Lower lobe of right lung (tissue), 2 donors: ENCODE measurements around the gene GBP7. TPM values are rescaled to one million over a fixed set of nuclear protein-coding genes. Genes with fewer than 3 reads are reported as not detected.

Experiments
- ATAC-seq, 2 donors: fragments of 200-7000 bp; cut with Tn5 transposase; one replicate each; pipeline ENCODE4 v1.9.1; 2020 to 2022; ENCODE audit warnings: mild to moderate bottlenecking in 2 of 2, moderate library complexity in 2 of 2
- DNase-seq: peaks from one replicate; pipeline ENCODE4 v3.0.0-alpha.2; 2020
- H3K27ac ChIP-seq: fragments of 200-600 bp; one replicate; pipeline ENCODE4 v1.8.0; 2022
- H3K27me3 ChIP-seq: fragments of 200-600 bp; one replicate; pipeline ENCODE4 v1.8.0; 2022; ENCODE audit warnings: low read depth
- H3K36me3 ChIP-seq: fragments of 200-600 bp; one replicate; pipeline ENCODE4 v1.8.0; 2022; ENCODE audit warnings: mild to moderate bottlenecking
- H3K4me1 ChIP-seq: fragments of 200-600 bp; one replicate; pipeline ENCODE4 v1.8.0; 2022
- H3K4me3 ChIP-seq: fragments of 200-600 bp; one replicate; pipeline ENCODE4 v1.8.0; 2022; ENCODE audit warnings: mild to moderate bottlenecking
- H3K9me3 ChIP-seq: fragments of 200-600 bp; one replicate; pipeline ENCODE4 v1.8.0; 2022
- CTCF ChIP-seq: fragments of 200-600 bp; IDR thresholded peaks from one replicate; pipeline ENCODE4 v1.8.0; 2022; ENCODE audit warnings: antibody characterized with exemption, mild to moderate bottlenecking
- intact Hi-C: fragments of 100-400 bp; cut with DNase I; formaldehyde crosslinking; loops from one replicate; pipeline ENCODE4 v1.11.0; 2022
- total RNA-seq: library from RNA; stranded (reverse); fragmentation: NEBNext Ultra II Directional; extraction: Animal tissue kit (Norgen Biotek cat#: 25700); gene quantifications from one replicate; pipeline ENCODE4 v1.2.1, GENCODE V29; 2021
- donor health status: DM: no; HTN: yes; CAD: no; lungs with severe emphysema.

The GBP7 gene
- total RNA-seq, 1 donor from 2014 or later: not detected

GRCh38 chr1:89170170-89171066, 5.4 kb downstream of the GBP7 start:
- H3K27ac ChIP-seq: no peak overlapping the region
- intact Hi-C loops: no loop called here
- ATAC-seq: no peak

GRCh38 chr1:89169166-89169565, 6.6 kb downstream of the GBP7 start:
- H3K27ac ChIP-seq: no peak overlapping the region
- H3K27me3 ChIP-seq: no peaks in the 10 kb centered on the region
- no peak for TF ChIP-seq CTCF
- no peak overlapping the region for H3K4me3 ChIP-seq
- no peaks in the 10 kb centered on the region for H3K9me3 ChIP-seq
- ATAC-seq: no peak
- H3K36me3 ChIP-seq: no peaks in the 10 kb centered on the region
- intact Hi-C loops: no loop called here
- H3K4me1 ChIP-seq: no peaks in the 10 kb centered on the region
- no peak for DNase-seq

More at GRCh38 chr1:89170170-89171066, 5.4 kb downstream of the GBP7 start:
- Histone ChIP-seq H3K4me3 (no peak overlapping the region), H3K36me3 (no peaks in the 10 kb centered on the region), H3K27me3 (no peaks in the 10 kb centered on the region), H3K9me3 (no peaks in the 10 kb centered on the region), H3K4me1 (no peaks in the 10 kb centered on the region)
- no peak for DNase-seq
- no peak for TF ChIP-seq CTCF

GRCh38 chr1:89167590-89168230, 8.1 kb downstream of the GBP7 start:
- no peak overlapping the region for H3K27ac ChIP-seq
- H3K4me3 ChIP-seq: no peak overlapping the region
- DNase-seq (no peak), ATAC-seq (no peak)
- no peaks in the 10 kb centered on the region for H3K27me3 ChIP-seq
- no peaks in the 10 kb centered on the region for H3K9me3 ChIP-seq
- TF ChIP-seq CTCF: no peak
- intact Hi-C loops: no loop called here
- no peaks in the 10 kb centered on the region for H3K4me1 ChIP-seq
- H3K36me3 ChIP-seq: no peaks in the 10 kb centered on the region

GRCh38 chr1:89166705-89167104, 9.1 kb downstream of the GBP7 start:
- H3K36me3 ChIP-seq: no peaks in the 10 kb centered on the region
- H3K27ac ChIP-seq: no peak overlapping the region
- DNase-seq (no peak), ATAC-seq (no peak)
- intact Hi-C loops: no loop called here
- H3K27me3 ChIP-seq: no peaks in the 10 kb centered on the region
- TF ChIP-seq CTCF: no peak
- no peaks in the 10 kb centered on the region for H3K4me1 ChIP-seq
- H3K4me3 ChIP-seq: no peak overlapping the region
- H3K9me3 ChIP-seq: no peaks in the 10 kb centered on the region

GRCh38 chr1:89165811-89166210, 10.0 kb downstream of the GBP7 start:
- no peak for DNase-seq
- Histone ChIP-seq H3K4me3 (no peak overlapping the region), H3K27ac (no peak overlapping the region), H3K4me1 (no peaks in the 10 kb centered on the region), H3K9me3 (no peaks in the 10 kb centered on the region), H3K27me3 (no peaks in the 10 kb centered on the region), H3K36me3 (no peaks in the 10 kb centered on the region)
- intact Hi-C loops: no loop called here
- no peak for TF ChIP-seq CTCF
- ATAC-seq: no peak
